Measurements from ENCODE around the gene PTPRT.
"Not testable (repeated sequence)": the region's sequence is repeated elsewhere in the genome, so short reads cannot be mapped to it uniquely, and the experiment has no call there.

Gene PTPRT

DNA sequence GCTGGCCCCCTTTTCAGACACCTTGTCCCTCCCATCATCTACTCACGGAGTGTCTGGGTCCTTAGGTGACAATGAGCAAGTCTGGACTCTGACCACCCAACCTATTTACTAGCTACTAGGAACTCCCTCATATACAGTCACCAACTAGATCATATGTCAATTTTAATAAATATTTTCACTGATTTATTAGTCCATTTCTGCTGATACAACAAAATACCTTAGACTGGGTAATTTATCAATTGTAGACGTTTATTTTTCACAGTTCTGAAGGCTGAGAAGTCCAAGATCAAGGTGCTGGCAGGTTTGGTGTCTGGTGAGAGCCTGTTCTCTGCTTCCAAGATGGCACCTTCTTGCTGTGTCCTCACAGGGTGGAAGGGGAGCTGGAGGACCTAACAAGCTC lies 229.7 kb downstream of the PTPRT start:
- no peak for DNase-seq

DNA sequence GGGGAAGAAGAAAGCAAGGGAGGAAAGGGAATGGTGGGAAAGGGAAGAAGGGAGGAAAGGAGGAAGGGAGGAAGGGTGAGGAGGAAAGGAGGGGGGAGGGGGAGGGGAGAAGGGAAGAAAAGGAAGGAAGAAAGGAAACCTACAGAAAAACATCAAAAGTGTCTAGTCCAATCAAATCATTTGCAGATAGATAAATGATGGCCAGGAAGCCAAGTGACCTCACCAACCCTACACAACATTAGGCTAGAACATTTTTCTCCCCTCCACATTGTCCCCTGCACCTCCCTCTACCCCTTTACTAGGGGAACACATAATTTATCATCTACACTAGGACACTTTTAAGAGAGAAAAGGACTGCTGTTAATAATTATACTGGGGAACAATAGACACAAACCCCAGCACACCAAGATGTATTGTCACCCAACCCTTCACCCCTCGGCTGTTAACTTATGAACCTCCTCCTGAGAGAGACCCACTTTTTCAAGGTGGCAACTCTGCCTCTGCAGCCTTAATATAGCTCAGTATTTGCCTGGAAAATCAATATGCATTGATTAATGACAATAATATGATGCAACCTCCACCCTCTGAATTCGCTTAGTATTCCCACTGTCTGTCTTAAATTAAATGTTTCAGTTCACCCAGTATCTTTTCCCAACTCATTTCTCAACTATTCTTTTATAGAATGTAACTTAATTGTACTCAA lies 231.2 kb downstream of the PTPRT start:
- DNase-seq, result no peak

DNA sequence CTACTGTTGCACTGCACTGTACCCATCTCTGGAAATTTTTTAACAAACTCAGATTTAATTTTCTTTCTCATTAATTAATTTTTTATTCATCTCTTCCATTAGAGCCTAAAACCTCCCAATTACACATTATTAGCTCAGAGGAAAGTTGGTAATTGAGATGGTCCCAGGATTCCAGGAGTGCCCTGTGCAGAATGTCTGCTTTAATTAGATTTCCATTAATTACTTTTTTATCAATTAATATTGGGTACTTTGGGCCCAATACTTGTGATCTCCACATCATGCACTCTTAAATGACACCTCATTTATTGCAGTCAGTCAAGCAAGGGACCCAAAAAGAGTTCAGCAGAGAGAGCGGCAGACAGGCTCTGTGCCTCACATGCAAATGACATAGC lies 232.0 kb downstream of the PTPRT start:
- DNase-seq, result no peak

DNA sequence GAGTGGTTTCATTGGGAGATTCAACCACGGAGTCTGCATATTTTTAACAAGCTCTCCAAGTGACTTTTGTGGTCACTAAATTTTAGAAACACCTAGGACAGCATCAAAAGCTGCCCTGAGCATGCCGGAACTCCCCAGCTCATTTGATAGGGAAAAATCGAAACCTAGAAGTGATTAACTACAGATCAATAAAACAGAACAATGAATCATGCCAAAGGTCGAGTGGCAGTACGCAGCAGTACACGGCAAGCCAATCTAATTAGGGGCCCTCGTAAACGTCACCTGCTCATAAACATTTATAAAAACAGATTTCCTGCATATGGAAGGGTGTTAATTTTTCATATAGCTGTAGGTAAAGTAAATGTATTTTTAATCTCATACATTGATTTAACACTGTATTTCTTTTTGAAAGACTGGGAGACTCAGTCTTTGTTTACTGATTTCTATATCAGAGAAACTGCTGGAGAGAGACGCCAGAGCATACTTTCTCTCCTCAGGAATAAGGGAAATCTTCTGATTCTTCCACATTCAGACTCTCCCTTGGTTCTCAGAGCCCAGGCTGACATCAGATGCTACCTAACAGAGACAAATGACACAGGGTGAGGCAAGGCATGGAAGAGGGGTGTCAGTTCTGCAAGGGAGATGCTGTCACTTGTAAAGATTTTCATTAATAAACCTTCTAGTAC lies 232.5 kb downstream of the PTPRT start:
- DNase-seq, result no peak

DNA sequence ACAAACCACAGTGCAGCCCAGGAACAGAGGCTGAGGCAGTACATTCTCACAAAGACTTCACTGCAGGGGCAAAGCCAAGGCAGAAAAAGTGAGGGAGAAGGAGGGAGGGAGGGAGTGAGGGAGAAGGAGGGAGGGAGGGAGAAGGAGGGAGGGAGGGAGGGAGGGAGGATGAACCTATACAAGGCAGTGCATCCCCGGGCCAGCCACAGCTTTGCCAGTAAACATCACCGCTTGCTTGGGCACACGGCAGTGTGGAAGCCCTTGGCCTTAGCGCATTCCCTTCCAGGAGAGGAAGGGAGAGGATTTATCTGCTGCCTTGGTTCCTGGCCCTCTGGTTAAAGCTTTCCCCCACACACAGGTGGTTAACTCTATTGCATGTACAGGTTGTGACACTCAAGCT lies 234.0 kb downstream of the PTPRT start:
- no peak for DNase-seq

DNA sequence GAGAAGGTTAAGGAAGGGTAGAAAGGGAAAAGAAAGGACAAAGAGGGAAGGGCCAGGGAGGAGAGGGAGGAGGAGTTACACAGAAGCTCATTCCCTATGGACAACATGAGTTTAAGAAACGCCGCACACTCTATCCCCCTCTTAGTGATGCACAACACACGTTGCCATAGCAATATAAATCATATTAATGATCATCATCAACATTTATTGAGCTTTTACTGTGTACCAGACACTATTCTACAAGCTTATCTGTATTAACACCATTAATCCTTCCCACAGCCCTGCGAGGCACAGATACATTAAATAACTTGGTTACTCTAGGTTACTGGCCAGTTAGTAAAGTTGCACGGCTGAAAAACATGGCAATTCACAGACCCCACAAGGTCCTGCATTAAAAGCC lies 234.8 kb downstream of the PTPRT start:
- DNase-seq, result no peak

DNA sequence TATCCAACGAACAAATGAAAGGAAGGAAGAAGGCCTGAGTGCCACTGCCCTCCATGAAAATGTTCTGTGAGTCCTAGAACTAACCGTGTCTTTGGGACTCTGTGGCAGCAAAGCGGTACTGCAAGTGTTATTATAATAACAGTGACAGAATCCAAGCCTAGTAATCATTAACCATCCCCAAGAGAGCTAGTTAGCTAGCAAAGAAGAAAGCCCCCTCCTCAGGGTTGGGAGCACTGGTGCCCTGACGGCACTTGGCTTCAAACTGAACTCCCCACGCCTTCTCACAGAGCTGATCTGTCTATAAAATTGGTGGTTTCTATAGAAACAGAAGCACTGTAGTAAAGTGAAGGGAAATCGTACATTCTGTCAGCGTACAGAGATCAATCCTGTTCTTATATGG lies 239.8 kb downstream of the PTPRT start:
- DNase-seq, result no peak

DNA sequence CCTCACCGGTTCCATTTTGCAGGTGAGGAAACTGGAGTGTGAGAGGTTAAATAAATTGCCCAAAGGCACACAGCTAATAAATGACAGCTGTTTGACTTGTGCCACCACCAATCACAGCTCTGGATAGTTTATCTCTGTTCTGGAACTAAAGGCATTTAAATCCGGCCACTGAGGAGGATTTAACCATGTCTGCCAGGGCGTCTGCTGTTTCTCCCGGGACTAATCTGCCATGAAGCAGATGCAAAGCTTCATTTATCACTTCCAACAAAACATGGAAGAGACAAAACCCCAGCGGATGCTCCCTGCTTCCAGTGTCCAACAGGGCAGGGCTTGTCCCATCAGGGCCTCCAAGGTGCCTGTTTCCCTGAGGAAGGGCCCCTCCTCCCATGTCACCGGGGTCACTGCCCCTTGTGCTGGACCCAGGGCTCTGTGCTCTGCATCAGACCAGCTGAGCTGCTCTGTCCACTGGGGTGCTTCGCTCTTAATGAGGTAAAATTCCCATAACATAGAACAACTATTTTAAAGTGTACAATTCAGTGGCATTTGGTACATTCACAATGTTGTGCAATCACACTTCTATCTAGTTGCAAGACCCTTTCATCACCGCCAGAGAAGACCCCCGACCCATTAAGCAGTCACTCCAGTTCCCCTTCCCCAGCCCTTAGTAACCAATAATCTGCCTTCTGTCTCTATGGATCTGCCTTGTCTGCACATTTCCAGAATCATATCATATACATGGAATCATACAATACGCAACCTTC lies 244.3 kb downstream of the PTPRT start:
- no peak for DNase-seq

DNA sequence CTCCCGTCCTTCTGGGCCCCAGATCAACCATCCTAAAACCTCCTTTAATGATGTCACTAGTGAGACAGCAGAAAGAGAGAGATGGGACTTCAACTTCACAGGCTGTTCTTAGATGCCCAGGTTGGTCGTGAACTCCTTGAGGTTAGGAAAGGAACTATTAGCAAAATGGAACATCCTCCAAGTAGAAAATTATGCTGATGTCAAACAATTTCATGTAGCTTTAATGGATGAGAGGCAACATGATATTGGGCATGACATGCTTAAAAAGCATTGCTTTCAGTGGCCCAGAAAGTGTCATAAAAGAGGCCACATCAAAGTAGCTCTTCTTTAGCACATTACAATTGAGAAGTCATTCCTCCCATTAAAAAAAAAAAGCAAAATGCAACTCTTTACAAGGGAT lies 248.1 kb downstream of the PTPRT start:
- no peak for DNase-seq

DNA sequence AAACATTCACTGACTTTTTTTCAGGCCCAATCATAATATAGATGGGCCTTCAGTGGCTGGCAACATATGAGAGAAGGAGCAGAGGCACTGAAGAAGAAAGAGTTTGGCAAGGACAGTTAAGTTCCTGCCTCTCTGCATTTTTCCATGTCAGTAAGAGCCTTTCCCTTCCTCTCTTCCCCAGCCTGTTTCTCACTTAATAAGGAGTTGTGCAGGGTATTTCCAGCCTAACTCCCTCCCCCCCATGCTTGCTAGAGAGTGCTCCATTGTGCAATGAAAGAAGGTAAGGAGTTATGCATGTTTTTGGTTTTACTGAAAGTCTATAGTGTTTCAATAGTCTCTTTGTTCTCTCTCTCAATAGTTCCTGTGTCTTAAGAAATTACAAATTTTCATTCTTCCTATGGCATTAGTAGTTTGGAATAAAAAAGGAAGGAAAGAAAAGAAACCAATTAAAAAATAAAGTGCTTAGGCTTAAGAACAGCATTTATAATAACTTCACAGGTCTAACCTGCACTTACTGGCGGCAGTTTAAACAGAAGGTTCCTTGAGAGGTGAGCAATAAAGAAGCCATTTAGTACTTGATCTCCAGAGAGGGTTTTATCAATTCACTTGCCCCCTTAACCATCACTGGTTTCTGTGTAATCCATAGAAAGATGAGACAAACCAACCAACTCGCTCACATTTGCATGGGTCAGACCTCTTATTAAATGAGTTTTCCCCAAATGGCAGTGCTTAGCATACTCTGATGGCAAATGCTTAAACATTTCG lies 251.1 kb downstream of the PTPRT start:
- DNase-seq, result no peak

DNA sequence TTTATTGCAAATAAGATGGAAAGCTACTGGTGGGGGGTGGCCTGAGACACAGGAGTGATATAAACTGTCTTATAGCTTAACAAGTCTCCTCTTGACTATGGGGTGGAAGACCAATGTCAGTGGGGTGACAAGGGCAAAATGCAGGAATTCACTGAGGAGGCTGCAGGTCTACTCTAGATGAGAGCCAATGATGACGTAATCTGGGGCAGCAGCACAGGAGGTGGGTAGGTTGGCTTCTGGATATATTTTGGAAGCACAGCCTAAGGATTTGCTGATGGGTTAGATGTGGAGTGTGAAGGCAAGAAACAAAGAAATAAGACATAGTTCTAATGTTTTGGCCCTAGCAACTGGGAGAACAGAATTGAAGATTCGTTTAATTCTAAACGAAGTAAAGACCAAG lies 253.2 kb downstream of the PTPRT start:
- DNase-seq, result no peak

DNA sequence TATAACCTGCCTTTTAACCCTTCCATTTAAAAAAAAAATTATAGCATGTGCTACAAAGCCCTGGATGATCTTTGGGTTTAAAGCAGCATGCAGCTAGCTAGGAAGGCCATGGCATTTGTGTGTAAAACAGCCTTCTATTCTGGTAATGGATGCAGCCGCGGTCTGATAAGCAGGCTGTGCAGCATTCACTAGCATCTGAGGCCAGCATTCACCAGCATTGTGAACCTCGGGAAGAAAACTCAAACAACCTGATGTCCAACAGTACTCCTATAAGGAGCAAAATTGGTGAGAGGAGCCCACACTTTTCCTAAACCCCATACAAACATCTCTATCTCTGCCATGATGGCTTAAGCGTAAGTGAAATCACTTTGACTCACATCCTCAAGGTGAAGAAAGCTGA lies 265.5 kb downstream of the PTPRT start:
- DNase-seq, result no peak

DNA sequence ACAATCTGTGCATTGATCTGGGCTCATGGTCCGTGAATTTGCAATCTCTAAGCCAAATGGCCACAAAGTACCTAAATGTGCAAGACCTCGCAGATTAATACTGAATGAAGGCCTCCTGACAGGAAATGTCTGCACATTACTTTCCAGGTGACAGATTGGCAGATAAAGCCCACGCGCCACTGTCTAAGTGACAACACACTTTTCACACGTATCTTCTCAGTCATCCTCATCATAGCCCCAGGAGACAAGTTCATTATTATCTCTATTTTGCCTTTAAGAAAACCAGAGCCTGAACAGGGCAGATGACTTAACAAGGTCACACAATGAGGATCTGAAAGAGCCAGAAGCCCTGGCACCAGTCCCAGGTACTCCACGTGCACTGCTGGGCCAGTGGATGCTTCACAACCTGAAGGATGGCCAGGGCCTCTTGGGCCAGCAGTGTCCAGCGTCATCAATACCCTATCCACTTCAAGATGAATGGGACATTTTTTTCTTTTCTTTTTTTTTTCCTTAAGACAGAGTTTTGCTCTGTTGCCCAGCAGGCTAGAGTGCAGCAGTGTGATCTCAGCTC lies 266.3 kb downstream of the PTPRT start:
- no peak for DNase-seq

DNA sequence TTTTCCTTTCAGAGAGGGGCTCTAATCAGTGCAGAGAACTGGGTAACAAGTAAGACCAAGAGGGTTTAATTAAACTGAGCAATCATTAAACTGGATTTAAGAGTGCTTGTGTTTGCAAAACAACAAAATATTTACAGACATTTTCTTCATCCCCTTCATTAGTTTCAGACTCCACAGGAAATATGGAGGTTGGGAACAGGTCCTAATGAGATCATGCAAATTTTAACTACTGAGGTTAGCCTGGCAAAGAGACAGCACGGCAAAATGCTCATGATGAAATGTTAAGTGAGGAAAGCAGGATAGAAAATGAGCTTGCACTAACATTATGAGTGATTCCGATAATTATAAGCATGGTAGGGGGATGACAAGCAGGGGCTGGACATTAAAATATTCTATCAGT lies 268.9 kb downstream of the PTPRT start:
- DNase-seq, result no peak

DNA sequence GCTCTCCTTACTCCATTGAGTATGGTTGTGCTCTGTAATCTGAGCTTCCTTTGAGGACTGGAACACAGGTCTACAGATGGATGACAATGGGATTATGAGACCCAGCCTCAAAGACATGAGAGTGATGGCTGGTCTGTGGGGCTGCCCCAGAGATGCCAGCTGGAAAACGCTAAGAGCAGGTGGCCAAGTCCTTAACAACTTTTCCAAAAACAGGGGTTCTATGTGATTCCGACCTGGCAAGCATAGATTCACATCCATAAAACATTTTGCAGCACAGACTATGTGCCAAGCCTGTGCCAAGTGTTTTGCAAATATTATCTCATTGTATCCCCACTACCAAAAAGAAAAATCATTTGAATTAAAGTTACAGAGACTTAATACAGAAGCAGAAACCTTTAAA lies 270.4 kb downstream of the PTPRT start:
- DNase-seq, result no peak

DNA sequence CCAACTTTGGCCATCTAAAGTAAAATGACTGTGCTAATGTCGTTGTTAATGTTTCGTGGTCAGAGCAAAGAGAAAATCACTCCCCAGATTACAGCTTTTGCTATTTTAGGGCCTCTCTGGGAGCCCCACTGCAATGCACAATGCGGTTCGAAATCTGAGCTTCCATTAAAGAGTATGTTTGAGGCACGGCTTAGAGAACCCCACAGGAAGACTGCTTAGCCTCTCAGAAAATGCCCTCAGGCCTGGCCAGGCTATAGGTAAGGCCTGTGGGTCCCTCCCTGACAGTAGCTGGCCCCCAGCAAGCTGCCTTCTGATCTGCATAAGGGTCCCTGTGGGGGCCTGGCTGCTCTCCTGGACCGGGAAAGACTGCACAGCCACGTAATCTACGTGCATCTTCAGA lies 274.6 kb downstream of the PTPRT start:
- DNase-seq, result no peak

DNA sequence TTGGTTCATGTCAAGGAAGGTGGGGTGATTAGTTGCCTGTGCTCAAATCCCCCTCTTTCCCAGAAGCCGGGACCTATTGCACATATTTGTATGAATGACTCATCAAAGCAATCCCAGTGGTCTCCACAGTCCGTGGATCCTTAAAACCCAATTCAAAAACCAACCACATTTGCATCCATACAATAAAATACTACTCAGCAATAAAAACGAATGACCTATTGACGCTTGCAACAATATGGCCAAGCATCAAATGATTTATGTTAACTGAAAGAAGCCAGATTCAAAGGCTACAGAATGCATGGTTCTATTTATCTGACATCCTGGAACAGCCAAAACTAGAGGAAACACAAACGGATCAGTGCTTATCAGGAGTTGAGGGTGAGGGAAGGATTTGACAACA lies 275.4 kb downstream of the PTPRT start:
- DNase-seq, result no peak

DNA sequence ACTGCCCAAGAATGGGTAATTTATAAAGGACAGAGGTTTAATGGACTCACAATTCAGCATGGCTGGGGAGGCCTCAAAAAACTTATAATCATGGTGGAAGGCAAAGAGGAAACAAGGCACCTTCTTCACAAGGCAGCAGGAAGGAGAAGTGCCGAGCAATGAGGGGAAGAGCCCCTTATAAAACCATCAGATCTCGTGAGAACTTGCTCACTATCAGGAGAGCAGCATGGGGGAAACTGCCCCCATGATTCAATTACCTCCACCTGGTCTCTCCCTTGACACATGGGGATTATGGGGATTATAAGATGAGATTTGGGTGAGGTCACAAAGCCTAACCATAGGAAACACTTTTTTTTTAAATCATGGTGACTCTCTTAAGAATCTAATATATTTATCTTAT lies 278.9 kb downstream of the PTPRT start:
- DNase-seq, result not testable (repeated sequence)

DNA sequence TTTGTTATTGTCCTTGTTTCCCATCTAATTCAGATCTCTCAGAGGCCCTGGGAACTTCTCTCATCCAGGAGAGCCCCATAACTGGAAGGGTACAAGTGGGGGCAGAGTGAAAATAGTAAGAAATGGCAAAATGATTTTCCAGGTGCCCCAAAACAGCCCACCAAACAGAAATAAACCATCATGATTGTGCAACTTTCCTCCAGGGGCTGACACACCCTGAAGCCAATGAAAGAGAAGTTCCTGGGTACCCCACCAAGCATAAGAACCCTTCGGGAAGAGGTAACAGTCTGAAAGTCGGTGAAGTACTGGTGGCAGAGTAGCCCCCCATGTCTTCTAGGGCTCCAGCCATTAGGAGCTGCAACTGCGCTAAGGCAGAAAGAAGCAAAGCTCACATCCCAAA lies 282.0 kb downstream of the PTPRT start:
- DNase-seq, result no peak

DNA sequence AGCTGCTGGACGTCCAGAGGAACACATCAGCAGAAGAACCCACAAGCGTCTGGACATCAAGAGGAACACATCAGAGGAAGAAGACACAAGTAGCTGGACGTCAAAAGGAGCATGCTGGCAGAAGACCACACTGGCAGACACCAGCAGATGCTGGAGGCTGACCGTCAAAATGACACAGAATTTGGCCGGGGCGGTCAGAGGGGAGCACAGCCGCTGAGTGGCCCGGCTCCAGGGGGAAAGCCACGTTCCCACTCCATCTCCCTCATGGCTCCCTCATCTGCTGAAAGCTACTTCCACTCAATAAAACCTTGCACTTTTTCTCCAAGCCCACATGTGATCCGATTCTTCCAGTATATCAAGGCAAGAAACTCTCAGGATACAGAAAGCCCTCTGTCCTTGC lies 283.6 kb downstream of the PTPRT start:
- no peak for DNase-seq

DNA sequence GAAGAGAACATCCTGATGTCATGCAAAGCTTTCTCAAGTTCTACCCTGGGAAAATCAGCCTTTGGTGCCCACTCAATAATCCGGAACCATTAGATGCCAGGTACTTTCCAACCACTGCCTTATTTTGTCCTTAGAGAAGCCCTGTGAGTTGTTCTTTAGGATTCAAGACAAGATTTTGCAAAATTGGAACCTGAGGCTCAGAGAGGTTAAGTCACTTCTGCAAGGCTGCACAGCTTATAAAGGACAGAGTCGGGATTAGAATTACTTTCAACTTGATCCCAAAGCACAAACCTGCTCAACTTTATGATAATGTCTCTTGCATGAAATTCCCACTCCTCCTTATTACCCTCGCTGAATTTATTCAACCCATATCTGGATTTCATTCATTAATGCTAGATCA lies 287.2 kb downstream of the PTPRT start:
- no peak for DNase-seq

DNA sequence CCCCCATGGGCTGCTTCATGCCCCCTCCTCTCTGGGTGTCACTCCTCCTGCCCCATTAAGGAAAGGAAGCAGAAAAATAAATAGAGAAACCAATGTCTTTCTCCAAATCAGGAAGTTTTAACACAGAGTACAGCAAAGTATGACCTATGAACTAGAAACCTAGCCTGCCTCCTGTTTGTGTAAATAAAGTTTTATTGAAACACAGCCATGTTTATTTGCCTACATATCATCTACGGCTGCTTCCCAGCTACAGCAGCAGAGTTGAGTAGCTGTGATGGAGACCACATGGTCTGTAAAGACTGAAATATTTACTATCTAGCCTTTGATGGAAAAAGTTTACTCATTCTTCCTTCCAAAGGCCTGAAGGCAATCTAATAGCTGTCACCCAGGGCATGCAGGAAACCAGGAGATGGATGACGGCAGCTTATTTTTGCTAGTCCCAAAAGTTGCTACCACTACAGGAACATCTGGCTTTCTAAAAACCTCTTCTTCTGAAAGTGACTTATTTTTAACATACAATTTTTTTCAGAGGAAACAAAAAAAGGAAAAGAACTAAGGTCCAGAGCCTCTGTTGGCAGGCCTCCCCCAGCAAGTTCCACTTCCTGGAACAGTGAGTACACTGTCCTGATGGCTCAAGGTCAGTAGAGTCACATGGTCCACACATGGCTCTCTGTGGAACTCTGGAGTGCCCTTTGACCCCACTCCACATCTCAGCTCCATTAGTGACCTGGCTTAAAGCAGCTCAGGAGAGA lies 287.8 kb downstream of the PTPRT start:
- no peak for DNase-seq
